Measurements from ENCODE around the gene SLC35B2. TPM values are rescaled to one million over a fixed set of nuclear protein-coding genes. Genes with fewer than 3 reads are reported as not detected.

Gene SLC35B2
- total and polyA plus RNA-seq, 9 of the 15 experiments (the other 6 are each of a cell fraction or from before 2014, with no cell fraction given) = 14.5 to 59.1 (median 47.1) TPM

- WGBS (ENCODE audit: insufficient coverage, low coverage, missing lambda C conversion rate) = 60% methylated on average over 20 of the region's 20 CpGs
- Histone ChIP-seq H3K9me1 (ENCODE audit: control insufficient read depth, insufficient read depth, low read length) (no peaks in the 10 kb centered on the region), H3K9me3 (replicated peaks; ENCODE audit: control insufficient read depth, insufficient read depth, low read depth, low read length) (no peaks in the 10 kb centered on the region), H2AFZ (ENCODE audit: low read depth, low read length) (no peak overlapping the region), H3K27me3 (ENCODE audit: control insufficient read depth in 2 of 2, insufficient read depth in 2 of 2, low read length in 2 of 2) (peaks cover 30 to 35% of the 10 kb centered on the region in 2 experiments; a peak in 4 of 5 replicates), H3K4me3 (peak overlapping the region; percentile 36; the same call in 1 of the 2 replicates), H3K4me2 (ENCODE audit: insufficient read depth, low read length) (peak overlapping the region; percentile 46), H3K4me1 (replicated peaks in 1 of 2; ENCODE audit: control insufficient read depth in 2 of 2, insufficient read depth in 2 of 2, low read length in 2 of 2) (peaks cover 0 to 16% of the 10 kb centered on the region in 2 experiments; a peak in 4 of 5 replicates), H3K36me3 (ENCODE audit: control insufficient read depth, insufficient read depth, low read length) (peaks cover 32% of the 10 kb centered on the region; the same call in 2 of the 3 replicates), H3K79me2 (ENCODE audit: control insufficient read depth, insufficient read depth, low read length) (no peaks in the 10 kb centered on the region), H3K27ac (ENCODE audit: extremely low read depth, low read depth, low read length) (no peak overlapping the region), H3K9ac (ENCODE audit: insufficient read depth in 1 of 2, low read depth in 2 of 2, low read length in 2 of 2) (peak overlapping the region in 1 of 2 experiments; percentile 84; a peak in 2 of 4 replicates), H4K20me1 (replicated peaks; ENCODE audit: control insufficient read depth, insufficient read depth, low read length) (peaks cover 9% of the 10 kb centered on the region; the same call in 1 of the 2 replicates)
- ChIA-PET CTCF (ENCODE audit: low intra/inter-chr PET ratio) (interaction anchor here (0.6 kb wide), 1 partner anchor 30 kb away, joined by 3 read pairs; no protein-coding TSS in a partner anchor), POLR2A (interaction anchor here (0.5 to 8.7 kb wide), 7 partner anchors 10 to 241 kb away, joined by 3 to 116 read pairs (median 4); partner anchors contain the start of gene AARS2)
- BruUV-seq (replicated peaks) = no TSS peak
- ATAC-seq (peak; percentile 34), FAIRE-seq (peak; percentile 32), DNase-seq (ENCODE audit: extremely low read depth in 1 of 4, low spot score in 3 of 4) (no peak)
- in situ Hi-C loops (cut with MboI) = no loop called here
- intact Hi-C loops (cut with micrococcal nuclease) = no loop called here
- no peak for TF ChIP-seq TCF3 (CRISPR knock-in tag; IDR thresholded peaks at IDR 0.05)
- TF ChIP-seq POLR2AphosphoS2 (IDR thresholded peaks at IDR 0.05; ENCODE audit: low read length) = 0 out of 2 replicates have a peak, but pooled peaks have one; percentile 27
- no peak for TF ChIP-seq ZKSCAN1 (IDR thresholded peaks at IDR 0.05; ENCODE audit: low read depth, low read length)
- no peak for TF ChIP-seq PURB (CRISPR knock-in tag; IDR thresholded peaks at IDR 0.05; ENCODE audit: low read depth)
- TF ChIP-seq SRSF9 (IDR thresholded peaks at IDR 0.05; ENCODE audit: borderline replicate concordance, low read depth, low read length) = no peak
- no peak for TF ChIP-seq ZNF263 (CRISPR knock-in tag; IDR thresholded peaks at IDR 0.05; ENCODE audit: borderline replicate concordance)
- TF ChIP-seq STAT5A (IDR thresholded peaks at IDR 0.05; ENCODE audit: borderline replicate concordance, low read length) = no peak
- TF ChIP-seq ZNF121 (CRISPR knock-in tag; conservative IDR thresholded peaks at IDR 0.05) = peak; percentile 93
- TF ChIP-seq SUPT5H (IDR thresholded peaks at IDR 0.05) = peak; percentile 30; the same call in 1 of the 2 replicates
- TF ChIP-seq, protein P1, sequence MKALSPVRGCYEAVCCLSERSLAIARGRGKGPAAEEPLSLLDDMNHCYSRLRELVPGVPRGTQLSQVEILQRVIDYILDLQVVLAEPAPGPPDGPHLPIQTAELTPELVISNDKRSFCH (CRISPR knock-in tag; IDR thresholded peaks at IDR 0.05) = no peak
- TF ChIP-seq, protein P1 (tag; IDR thresholded peaks at IDR 0.05) = no peak
- no peak for TF ChIP-seq CREBBP (IDR thresholded peaks at IDR 0.05; ENCODE audit: low read depth, low read length)
- TF ChIP-seq KDM4B (IDR thresholded peaks at IDR 0.05; ENCODE audit: borderline replicate concordance in 2 of 2, low read depth in 1 of 2) = no peak
- no peak for TF ChIP-seq CHD2 (IDR thresholded peaks at IDR 0.05; ENCODE audit: low read depth, low read length)
- TF ChIP-seq ZBTB49 (CRISPR knock-in tag; IDR thresholded peaks at IDR 0.05; ENCODE audit: borderline replicate concordance) = no peak
- TF ChIP-seq, protein P2, sequence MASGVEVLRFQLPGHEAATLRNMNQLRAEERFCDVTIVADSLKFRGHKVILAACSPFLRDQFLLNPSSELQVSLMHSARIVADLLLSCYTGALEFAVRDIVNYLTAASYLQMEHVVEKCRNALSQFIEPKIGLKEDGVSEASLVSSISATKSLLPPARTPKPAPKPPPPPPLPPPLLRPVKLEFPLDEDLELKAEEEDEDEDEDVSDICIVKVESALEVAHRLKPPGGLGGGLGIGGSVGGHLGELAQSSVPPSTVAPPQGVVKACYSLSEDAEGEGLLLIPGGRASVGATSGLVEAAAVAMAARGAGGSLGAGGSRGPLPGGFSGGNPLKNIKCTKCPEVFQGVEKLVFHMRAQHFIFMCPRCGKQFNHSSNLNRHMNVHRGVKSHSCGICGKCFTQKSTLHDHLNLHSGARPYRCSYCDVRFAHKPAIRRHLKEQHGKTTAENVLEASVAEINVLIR (CRISPR knock-in tag; IDR thresholded peaks at IDR 0.05) = no peak
- TF ChIP-seq EZH2 (IDR thresholded peaks at IDR 0.05; ENCODE audit: borderline replicate concordance, low read depth, low read length) = no peak
Observed at GRCh38 chr6:44298055-44298803, 40.9 kb upstream of the SLC35B2 start.

Data from K562 (cell line).